ENCODE results near the gene PLPP6.

DNA sequence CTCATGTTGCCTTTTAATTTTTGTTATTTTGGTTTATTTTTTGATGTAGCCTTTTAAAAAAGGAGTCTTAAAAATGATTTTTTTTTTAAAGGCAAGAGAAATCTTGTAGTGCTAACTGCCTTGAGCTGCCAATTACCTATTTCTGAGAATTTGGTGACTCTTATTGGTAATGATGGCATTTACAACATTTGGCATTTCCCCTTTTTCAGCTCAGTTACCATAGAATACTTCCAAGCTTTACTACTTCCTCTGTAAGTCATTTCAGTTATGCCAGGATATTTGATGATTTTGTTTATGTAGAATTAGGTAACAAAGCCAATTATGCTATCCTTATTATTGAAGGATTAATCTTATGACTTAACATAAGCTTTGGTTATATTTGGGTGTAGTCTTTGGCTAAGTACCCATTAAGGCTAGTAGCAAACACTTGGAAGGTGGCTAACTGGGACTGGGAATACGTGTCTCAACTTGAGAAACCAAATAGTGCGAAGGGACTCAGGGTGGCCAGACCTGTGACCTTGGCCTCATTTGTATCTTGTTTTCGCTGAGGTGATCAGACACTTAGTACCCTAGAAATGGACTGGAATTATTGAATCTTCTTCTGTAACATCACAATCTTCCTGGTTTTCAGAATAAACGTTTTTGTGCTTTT lies 45.0 kb downstream of the PLPP6 start:
- TF ChIP-seq CREB1 (CRISPR knock-in tag; IDR thresholded peaks at IDR 0.05): no peak
- TF ChIP-seq, protein P1, sequence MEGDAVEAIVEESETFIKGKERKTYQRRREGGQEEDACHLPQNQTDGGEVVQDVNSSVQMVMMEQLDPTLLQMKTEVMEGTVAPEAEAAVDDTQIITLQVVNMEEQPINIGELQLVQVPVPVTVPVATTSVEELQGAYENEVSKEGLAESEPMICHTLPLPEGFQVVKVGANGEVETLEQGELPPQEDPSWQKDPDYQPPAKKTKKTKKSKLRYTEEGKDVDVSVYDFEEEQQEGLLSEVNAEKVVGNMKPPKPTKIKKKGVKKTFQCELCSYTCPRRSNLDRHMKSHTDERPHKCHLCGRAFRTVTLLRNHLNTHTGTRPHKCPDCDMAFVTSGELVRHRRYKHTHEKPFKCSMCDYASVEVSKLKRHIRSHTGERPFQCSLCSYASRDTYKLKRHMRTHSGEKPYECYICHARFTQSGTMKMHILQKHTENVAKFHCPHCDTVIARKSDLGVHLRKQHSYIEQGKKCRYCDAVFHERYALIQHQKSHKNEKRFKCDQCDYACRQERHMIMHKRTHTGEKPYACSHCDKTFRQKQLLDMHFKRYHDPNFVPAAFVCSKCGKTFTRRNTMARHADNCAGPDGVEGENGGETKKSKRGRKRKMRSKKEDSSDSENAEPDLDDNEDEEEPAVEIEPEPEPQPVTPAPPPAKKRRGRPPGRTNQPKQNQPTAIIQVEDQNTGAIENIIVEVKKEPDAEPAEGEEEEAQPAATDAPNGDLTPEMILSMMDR (IDR thresholded peaks at IDR 0.05): no peak
- TF ChIP-seq JUN (CRISPR knock-in tag; IDR thresholded peaks at IDR 0.05): no peak
- no peak for TF ChIP-seq ZNF138 (CRISPR knock-in tag; conservative IDR thresholded peaks at IDR 0.05)
- TF ChIP-seq FOXK1 (CRISPR knock-in tag; IDR thresholded peaks at IDR 0.05): no peak
- TF ChIP-seq ZNF396 (CRISPR knock-in tag; IDR thresholded peaks at IDR 0.05; ENCODE audit: borderline replicate concordance): no peak
